Measurements from ENCODE around the gene SARNP.

SARNP gene

DNA sequence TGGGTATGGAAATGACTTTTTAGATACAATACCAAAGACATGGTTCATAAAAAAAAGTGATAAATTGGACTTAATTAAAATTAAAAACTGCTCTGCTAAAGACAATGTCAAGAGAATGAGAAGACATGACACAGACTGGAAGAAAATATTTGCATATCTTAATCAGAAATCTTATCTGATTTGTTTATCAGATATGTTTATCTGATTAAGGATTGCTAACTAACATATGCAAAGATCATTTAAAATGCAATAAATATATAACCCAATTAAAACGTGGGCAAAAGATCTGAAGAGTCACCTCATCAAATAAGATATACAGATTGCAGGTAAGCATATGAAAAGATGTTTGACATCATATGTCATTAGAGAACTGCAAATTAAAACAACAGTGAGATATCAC lies 35.2 kb upstream of the SARNP start:
- Mint-ChIP-seq H3K4me1 (peaks cover 49% of the 10 kb centered on the region), H3K27ac (no peak overlapping the region), H3K4me3 (no peak overlapping the region), H3K36me3 (ENCODE audit: low read depth) (no peaks in the 10 kb centered on the region), H3K9me3 (no peaks in the 10 kb centered on the region), H3K27me3 (ENCODE audit: low read depth, poor library complexity) (peaks cover 4% of the 10 kb centered on the region)
- TF ChIP-seq, protein P1, sequence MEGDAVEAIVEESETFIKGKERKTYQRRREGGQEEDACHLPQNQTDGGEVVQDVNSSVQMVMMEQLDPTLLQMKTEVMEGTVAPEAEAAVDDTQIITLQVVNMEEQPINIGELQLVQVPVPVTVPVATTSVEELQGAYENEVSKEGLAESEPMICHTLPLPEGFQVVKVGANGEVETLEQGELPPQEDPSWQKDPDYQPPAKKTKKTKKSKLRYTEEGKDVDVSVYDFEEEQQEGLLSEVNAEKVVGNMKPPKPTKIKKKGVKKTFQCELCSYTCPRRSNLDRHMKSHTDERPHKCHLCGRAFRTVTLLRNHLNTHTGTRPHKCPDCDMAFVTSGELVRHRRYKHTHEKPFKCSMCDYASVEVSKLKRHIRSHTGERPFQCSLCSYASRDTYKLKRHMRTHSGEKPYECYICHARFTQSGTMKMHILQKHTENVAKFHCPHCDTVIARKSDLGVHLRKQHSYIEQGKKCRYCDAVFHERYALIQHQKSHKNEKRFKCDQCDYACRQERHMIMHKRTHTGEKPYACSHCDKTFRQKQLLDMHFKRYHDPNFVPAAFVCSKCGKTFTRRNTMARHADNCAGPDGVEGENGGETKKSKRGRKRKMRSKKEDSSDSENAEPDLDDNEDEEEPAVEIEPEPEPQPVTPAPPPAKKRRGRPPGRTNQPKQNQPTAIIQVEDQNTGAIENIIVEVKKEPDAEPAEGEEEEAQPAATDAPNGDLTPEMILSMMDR (IDR thresholded peaks at IDR 0.05): no peak
- DNase-seq: no peak

DNA sequence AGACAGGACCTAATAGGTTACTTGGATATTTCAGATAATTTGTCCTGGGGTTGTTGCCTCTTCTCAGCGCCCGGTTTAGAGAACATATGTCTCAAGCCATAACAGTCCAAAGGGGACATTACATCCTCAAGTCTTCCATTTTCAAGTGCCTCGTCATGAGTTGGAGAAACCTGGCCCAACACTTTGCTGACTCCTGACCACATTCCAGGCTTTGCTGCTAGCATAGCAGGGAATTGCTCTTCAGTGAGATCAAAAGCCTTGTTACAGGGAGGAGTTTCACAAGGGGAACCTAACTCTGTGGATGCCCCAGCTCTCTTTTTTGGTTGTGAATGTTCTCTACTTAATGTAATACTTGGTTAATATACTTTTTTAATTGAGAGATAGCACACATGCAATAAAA lies 33.4 kb upstream of the SARNP start:
- Mint-ChIP-seq H3K4me3 (no peak overlapping the region), H3K4me1 (peaks cover 51% of the 10 kb centered on the region), H3K9me3 (no peaks in the 10 kb centered on the region), H3K36me3 (ENCODE audit: low read depth) (no peaks in the 10 kb centered on the region), H3K27ac (no peak overlapping the region), H3K27me3 (ENCODE audit: low read depth, poor library complexity) (peaks cover 4% of the 10 kb centered on the region)
- TF ChIP-seq, protein P1 (IDR thresholded peaks at IDR 0.05): no peak
- DNase-seq: no peak

DNA sequence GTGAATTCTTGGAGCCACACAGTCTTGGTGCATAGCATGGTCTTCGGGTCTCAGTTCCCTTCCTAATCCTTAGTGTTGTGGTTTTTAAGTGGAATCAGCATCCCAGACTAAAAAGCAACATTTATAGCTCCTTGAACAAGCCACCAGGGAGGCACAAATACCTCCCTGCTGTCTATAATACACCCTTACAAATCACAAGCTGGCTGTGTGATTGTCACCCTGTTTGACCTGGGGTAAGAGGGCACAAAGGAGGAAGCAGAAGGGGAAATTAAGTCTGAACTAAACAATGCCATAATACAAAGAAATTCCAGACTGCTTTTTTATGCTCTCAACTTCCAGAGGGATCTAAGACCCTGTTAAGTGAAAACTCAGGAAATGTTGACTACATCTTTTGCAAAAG lies 32.9 kb upstream of the SARNP start:
- Mint-ChIP-seq H3K9me3 (no peaks in the 10 kb centered on the region), H3K27me3 (ENCODE audit: low read depth, poor library complexity) (peaks cover 4% of the 10 kb centered on the region), H3K4me3 (no peak overlapping the region), H3K36me3 (ENCODE audit: low read depth) (no peaks in the 10 kb centered on the region), H3K4me1 (peaks cover 55% of the 10 kb centered on the region), H3K27ac (peak overlapping the region; percentile 81)
- no peak for DNase-seq
- TF ChIP-seq, protein P1 (IDR thresholded peaks at IDR 0.05): no peak

DNA sequence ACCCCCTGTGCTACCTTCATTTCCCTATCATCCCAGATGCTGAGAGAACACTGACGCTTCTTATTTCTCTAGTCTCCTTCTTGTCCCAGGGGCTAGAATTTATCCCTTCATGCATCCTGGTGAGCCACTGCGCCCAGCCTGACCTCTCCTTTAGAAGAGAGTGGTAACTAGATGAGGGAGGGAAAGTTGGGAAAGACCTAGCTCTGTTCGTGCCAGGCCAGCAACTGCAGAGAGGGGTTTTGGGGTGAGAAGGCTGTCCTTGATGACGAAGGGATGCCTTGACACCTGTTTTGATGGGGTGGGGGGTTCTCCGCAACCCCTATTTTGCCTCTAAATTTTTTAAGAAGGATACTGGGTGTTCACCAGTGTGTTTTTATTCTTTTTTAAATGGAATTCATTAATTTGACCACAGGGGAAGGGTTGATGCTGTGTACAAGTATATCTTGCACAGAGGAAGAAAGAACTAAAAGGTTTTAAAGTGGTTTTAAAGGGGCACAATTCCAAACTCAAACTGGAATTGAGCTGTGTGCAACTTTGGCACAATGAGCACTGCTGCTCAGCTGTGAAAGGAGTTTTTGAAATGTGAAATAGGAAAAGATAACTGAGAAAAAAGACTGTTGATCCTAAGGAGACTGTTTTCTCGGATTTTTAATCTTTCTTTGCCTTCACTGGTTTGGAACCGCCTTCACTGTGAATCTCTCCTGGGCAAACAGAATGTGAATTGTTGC lies 32.3 kb upstream of the SARNP start:
- Mint-ChIP-seq H3K27ac (peak overlapping the region; percentile 87), H3K36me3 (ENCODE audit: low read depth) (no peaks in the 10 kb centered on the region), H3K4me1 (peaks cover 60% of the 10 kb centered on the region)

DNA sequence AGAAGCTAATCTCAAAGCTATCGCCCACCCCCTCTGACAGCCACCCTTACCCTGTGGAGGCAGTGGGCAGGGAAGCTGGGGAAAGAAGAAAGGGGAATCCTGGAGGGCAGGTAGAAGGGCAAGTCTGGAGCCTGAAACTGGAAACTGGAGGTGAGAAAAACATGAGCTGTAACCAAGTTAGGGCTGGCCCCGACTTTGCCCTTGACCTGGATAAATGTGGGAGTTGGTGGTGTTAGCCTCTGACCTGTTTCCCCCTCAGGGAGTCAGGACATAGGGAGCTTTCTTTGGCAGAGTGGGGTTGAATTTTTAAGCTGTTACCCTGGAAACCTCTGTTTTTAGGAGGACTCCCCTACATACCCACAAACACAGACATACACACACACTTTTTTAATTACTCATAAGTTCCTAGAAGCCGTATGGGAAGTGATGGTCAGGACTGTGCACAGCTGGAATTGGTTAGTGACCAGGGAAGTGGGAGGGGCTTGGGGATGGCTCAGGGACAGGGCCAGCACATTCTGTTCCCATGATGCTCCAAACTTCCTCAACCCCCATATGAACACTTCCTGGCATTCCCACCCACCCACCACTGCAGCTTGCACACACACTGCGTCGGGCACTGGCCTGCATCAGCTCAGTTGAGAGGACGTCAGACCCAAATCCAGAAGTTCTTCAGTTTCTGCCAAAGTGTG lies 30.2 kb upstream of the SARNP start:
- TF ChIP-seq, protein P1 (IDR thresholded peaks at IDR 0.05): no peak
- peaks cover 4% of the 10 kb centered on the region for H3K27me3 Mint-ChIP-seq (ENCODE audit: low read depth, poor library complexity)
- no peaks in the 10 kb centered on the region for H3K9me3 Mint-ChIP-seq
- peak; percentile 44 for DNase-seq
- no peak overlapping the region for H3K4me3 Mint-ChIP-seq
- peak overlapping the region; percentile 88 for H3K27ac Mint-ChIP-seq
- peaks cover 76% of the 10 kb centered on the region for H3K4me1 Mint-ChIP-seq
- H3K36me3 Mint-ChIP-seq (ENCODE audit: low read depth): no peaks in the 10 kb centered on the region

More for the DNA sequence above, 32.3 kb upstream of the SARNP start:
- H3K27me3 Mint-ChIP-seq (ENCODE audit: low read depth, poor library complexity): peaks cover 4% of the 10 kb centered on the region
- H3K9me3 Mint-ChIP-seq: no peaks in the 10 kb centered on the region
- TF ChIP-seq, protein P1 (IDR thresholded peaks at IDR 0.05): no peak
- DNase-seq: no peak
- H3K4me3 Mint-ChIP-seq: no peak overlapping the region

Data from nephron progenitor cell (in vitro differentiated cells).